CMK (cell line): ENCODE results near the gene ATP8A1.

Experiments used
- DNase-seq: peaks from one replicate; pipeline ENCODE4 v3.0.0-alpha.2; 2010; ENCODE audit warnings: low read depth

ATP8A1 gene

GRCh38 chr4:42649870-42650269 is 7.0 kb downstream of the ATP8A1 start:
- DNase-seq, result no peak

GRCh38 chr4:42646999-42647541 is 9.8 kb downstream of the ATP8A1 start:
- DNase-seq, result no peak

GRCh38 chr4:42646013-42646784 is 10.7 kb downstream of the ATP8A1 start:
- no peak for DNase-seq

- no peak for DNase-seq
Measured at GRCh38 chr4:42644897-42645296, 12.0 kb downstream of the ATP8A1 start.

- no peak for DNase-seq
Measured at GRCh38 chr4:42643685-42644084, 13.2 kb downstream of the ATP8A1 start.

GRCh38 chr4:42642845-42643615 is 13.9 kb downstream of the ATP8A1 start:
- no peak for DNase-seq

- DNase-seq, result no peak
Measured at GRCh38 chr4:42642101-42642797, 14.7 kb downstream of the ATP8A1 start.

- DNase-seq, result no peak
Measured at GRCh38 chr4:42641656-42642055, 15.2 kb downstream of the ATP8A1 start.

GRCh38 chr4:42641161-42641560 is 15.7 kb downstream of the ATP8A1 start:
- no peak for DNase-seq

- DNase-seq, result no peak
Measured at GRCh38 chr4:42640613-42641012, 16.3 kb downstream of the ATP8A1 start.

- DNase-seq, result no peak
Measured at GRCh38 chr4:42638993-42639392, 17.9 kb downstream of the ATP8A1 start.

GRCh38 chr4:42638321-42638720 is 18.6 kb downstream of the ATP8A1 start:
- no peak for DNase-seq

- DNase-seq, result no peak
Measured at GRCh38 chr4:42637867-42638266, 19.0 kb downstream of the ATP8A1 start.

- DNase-seq, result no peak
Measured at GRCh38 chr4:42637104-42637503, 19.8 kb downstream of the ATP8A1 start.

- DNase-seq, result no peak
Measured at GRCh38 chr4:42636645-42636949, 20.3 kb downstream of the ATP8A1 start.

GRCh38 chr4:42633605-42634388 is 23.1 kb downstream of the ATP8A1 start:
- DNase-seq, result no peak

- DNase-seq, result no peak
Measured at GRCh38 chr4:42632653-42633382, 24.1 kb downstream of the ATP8A1 start.

GRCh38 chr4:42630908-42631307 is 26.0 kb downstream of the ATP8A1 start:
- DNase-seq, result no peak

- DNase-seq, result no peak
Measured at GRCh38 chr4:42628740-42629139, 28.2 kb downstream of the ATP8A1 start.

GRCh38 chr4:42627885-42628646 is 28.8 kb downstream of the ATP8A1 start:
- no peak for DNase-seq
